ENCODE results near the gene SUGP2.

- TF ChIP-seq SIN3A (IDR thresholded peaks at IDR 0.05; ENCODE audit: borderline replicate concordance, insufficient read depth, low read depth, low read length), result no peak
- TF ChIP-seq, protein P1, sequence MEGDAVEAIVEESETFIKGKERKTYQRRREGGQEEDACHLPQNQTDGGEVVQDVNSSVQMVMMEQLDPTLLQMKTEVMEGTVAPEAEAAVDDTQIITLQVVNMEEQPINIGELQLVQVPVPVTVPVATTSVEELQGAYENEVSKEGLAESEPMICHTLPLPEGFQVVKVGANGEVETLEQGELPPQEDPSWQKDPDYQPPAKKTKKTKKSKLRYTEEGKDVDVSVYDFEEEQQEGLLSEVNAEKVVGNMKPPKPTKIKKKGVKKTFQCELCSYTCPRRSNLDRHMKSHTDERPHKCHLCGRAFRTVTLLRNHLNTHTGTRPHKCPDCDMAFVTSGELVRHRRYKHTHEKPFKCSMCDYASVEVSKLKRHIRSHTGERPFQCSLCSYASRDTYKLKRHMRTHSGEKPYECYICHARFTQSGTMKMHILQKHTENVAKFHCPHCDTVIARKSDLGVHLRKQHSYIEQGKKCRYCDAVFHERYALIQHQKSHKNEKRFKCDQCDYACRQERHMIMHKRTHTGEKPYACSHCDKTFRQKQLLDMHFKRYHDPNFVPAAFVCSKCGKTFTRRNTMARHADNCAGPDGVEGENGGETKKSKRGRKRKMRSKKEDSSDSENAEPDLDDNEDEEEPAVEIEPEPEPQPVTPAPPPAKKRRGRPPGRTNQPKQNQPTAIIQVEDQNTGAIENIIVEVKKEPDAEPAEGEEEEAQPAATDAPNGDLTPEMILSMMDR (IDR thresholded peaks at IDR 0.05), result no peak
Measured at GRCh38 chr19:18999896-19000620, 33.3 kb downstream of the SUGP2 start.
